ENCODE data around the gene IFNA4.
"Not testable (repeated sequence)": the region's sequence is repeated elsewhere in the genome, so short reads cannot be mapped to it uniquely, and the experiment has no call there.

IFNA4 gene

DNA sequence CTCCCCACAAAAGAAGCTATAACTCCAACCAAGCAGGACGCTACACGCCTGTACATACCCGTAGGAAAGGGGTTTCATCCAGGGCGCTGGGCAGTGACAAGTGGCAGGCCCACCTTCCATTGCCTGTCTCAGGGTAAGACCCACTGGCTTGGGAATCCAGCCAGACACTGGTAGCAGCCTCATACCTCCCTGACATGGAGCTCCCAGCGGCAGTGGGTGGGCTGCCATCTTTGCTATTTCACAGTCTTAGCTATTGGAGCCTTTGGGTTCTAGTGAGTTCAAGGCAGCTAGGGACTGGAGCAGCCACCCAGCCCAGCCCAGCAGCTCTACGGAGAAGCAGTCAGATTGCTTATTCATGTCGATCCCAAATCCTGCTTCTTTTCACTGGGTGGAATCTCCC is 22.9 kb upstream of the IFNA4 start:
- DNase-seq (ENCODE audit: extremely low spot score) = no peak
- ChIA-PET CTCF (no interaction called here), POLR2A (no interaction called here)
- TF ChIP-seq ELF4 (IDR thresholded peaks at IDR 0.05) = no peak
- no peak for TF ChIP-seq ARNT (IDR thresholded peaks at IDR 0.05)
- no peak for TF ChIP-seq CTBP1 (IDR thresholded peaks at IDR 0.05; ENCODE audit: borderline replicate concordance)
- TF ChIP-seq FOXK2 (IDR thresholded peaks at IDR 0.05) = no peak
- TF ChIP-seq SUZ12 (IDR thresholded peaks at IDR 0.05) = no peak
- no peak for TF ChIP-seq ZNF384 (IDR thresholded peaks at IDR 0.05)
- TF ChIP-seq L3MBTL2 (conservative IDR thresholded peaks at IDR 0.05) = no peak
- TF ChIP-seq HDGF (IDR thresholded peaks at IDR 0.05; ENCODE audit: borderline replicate concordance) = no peak
- TF ChIP-seq SP1 (IDR thresholded peaks at IDR 0.05) = no peak
- TF ChIP-seq, protein P1, sequence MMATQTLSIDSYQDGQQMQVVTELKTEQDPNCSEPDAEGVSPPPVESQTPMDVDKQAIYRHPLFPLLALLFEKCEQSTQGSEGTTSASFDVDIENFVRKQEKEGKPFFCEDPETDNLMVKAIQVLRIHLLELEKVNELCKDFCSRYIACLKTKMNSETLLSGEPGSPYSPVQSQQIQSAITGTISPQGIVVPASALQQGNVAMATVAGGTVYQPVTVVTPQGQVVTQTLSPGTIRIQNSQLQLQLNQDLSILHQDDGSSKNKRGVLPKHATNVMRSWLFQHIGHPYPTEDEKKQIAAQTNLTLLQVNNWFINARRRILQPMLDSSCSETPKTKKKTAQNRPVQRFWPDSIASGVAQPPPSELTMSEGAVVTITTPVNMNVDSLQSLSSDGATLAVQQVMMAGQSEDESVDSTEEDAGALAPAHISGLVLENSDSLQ (IDR thresholded peaks at IDR 0.05) = no peak
- no peak for TF ChIP-seq TARDBP (IDR thresholded peaks at IDR 0.05)
- no peak for TF ChIP-seq FOXM1 (IDR thresholded peaks at IDR 0.05; ENCODE audit: borderline replicate concordance)

DNA sequence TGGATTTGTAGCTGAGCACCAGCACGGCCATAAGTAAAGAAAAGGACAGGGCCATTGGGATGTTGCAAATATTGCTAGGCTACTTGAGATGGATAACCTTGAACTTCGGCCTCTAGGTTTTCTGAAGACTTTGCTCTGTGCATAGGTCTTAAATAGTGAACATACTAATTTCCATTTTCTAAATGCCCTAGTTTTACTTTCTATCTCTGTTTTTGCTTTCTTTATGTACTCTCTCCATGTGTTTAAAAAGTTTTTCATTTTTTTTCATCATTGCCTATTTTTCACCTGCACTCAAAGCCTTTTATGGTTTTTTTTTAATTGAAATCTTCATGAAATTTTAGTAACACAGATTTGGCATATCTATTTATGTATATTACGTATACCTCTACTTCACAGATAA is 19.7 kb upstream of the IFNA4 start, which contains the start of gene IFNA10:
Gene IFNA10, minus strand, starts transcription at position 101 of the 400 bp plus-strand sequence. Its CDS starts 46 bp downstream, at position 55.
- POLR2A ChIA-PET, CTCF ChIA-PET: not testable (repeated sequence)

DNA sequence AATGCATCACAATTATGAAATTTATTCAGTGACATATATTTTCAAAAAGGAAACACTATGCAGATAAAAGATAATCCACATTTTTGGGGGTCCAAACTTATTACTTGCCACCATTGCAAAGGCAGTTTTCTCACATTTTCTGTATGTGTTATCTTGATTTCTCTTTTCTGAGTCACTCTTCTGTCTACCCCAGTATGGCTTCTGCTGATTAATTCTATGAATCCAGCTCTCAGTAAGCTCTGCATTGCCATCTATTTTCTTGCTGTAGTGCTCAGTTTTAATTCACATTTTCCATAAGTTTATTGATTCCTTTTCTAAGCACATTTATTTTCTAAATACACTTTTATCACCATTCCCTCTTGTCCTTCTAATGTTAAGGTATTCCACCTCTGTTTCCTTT is 17.8 kb upstream of the IFNA4 start:
- POLR2A ChIA-PET = no interaction called here
- CTCF ChIA-PET = no interaction called here

More for the DNA sequence above, 19.7 kb upstream of the IFNA4 start, which contains the start of gene IFNA10:
- DNase-seq (ENCODE audit: extremely low spot score) = not testable (repeated sequence)

DNA sequence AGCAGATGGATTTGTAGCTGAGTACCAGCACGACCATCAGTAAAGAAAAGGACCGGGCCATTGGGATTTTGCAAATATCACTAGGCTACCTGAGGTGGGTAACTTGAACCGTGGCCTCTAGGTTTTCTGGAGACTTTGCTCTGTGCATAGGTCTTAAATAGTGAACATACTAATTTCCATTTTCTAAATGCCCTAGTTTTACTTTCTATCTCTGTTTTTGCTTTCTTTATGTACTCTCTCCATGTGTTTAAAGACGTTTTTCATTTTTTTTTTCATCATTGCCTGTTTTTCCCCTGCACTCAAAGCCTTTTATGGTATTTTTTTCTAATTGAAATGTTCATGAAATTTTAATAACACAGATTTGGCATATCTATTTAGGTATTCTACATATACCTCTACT is 14.7 kb upstream of the IFNA4 start, which contains the start of gene IFNA7:
Gene IFNA7, minus strand, starts transcription at position 101 of the 400 bp plus-strand sequence. Its CDS starts 40 bp downstream, at position 61.
- CTCF ChIA-PET, POLR2A ChIA-PET: not testable (repeated sequence)

More for the DNA sequence above, 17.8 kb upstream of the IFNA4 start:
- DNase-seq (ENCODE audit: extremely low spot score) = no peak
- TF ChIP-seq CTBP1 (IDR thresholded peaks at IDR 0.05; ENCODE audit: borderline replicate concordance) (no peak), FOXM1 (IDR thresholded peaks at IDR 0.05; ENCODE audit: borderline replicate concordance) (no peak), SP1 (IDR thresholded peaks at IDR 0.05) (no peak), FOXA1 (IDR thresholded peaks at IDR 0.05) (no peak), ARNT (IDR thresholded peaks at IDR 0.05) (no peak), FOXK2 (IDR thresholded peaks at IDR 0.05) (no peak), BHLHE40 (IDR thresholded peaks at IDR 0.05; ENCODE audit: borderline replicate concordance) (no peak), L3MBTL2 (conservative IDR thresholded peaks at IDR 0.05) (no peak), NFRKB (IDR thresholded peaks at IDR 0.05) (no peak), SUZ12 (IDR thresholded peaks at IDR 0.05) (no peak), TARDBP (IDR thresholded peaks at IDR 0.05) (no peak), HDGF (IDR thresholded peaks at IDR 0.05; ENCODE audit: borderline replicate concordance) (no peak), LEF1 (IDR thresholded peaks at IDR 0.05; ENCODE audit: borderline replicate concordance) (no peak)
- TF ChIP-seq, protein P1 (IDR thresholded peaks at IDR 0.05) = no peak

DNA sequence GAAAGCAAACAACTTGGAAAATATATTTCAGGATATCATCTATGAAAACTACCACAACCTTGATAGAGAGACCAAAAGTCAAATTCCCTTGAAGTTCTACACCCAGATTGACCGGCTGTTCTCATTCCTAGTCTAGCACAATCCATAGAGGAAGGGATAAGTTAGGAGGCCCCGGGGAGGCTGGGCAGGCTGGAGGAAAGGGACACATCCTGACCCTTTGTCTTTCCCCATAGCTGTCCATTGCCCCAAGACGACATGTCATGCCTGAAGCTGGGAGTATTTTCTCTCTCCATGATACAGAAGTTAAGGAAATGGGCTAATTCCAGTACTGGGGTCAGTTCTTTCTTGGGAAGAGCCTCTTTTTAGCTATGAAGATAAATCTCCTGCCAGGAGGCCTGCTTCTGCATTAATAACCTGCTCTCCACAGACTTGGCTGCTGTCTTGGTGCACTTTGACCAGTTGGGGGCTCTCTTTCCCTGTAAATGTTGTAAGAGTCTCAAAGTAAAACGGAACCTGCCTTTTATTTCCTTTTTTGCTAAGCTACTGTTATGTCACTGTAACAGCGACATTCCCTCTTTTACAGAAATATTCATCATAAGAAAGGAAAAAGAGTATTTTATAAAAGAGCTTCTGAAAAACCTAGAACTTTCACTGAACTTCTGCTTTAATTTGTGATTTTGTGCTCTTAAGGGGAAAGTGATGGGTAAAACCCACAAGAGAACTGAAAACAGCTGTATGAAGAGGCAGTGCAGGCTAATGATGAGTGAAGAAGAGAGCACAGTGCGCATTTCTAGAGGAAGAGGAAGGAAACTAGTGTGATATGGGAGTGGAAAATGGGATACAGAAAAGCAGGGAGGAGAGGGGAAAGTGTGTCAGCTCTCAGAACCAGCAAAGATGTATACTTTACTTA is 7.7 kb upstream of the IFNA4 start:
- peak; percentile 20 for DNase-seq (ENCODE audit: extremely low spot score)
- POLR2A ChIA-PET = not testable (repeated sequence)
- CTCF ChIA-PET = interaction anchor here (0.6 to 1.3 kb wide), 5 partner anchors 19 to 207 kb away, joined by 3 to 4 read pairs (median 3); partner anchors contain the start of gene IFNA16

More for the DNA sequence above, 14.7 kb upstream of the IFNA4 start, which contains the start of gene IFNA7:
- not testable (repeated sequence) for DNase-seq (ENCODE audit: extremely low spot score)

DNA sequence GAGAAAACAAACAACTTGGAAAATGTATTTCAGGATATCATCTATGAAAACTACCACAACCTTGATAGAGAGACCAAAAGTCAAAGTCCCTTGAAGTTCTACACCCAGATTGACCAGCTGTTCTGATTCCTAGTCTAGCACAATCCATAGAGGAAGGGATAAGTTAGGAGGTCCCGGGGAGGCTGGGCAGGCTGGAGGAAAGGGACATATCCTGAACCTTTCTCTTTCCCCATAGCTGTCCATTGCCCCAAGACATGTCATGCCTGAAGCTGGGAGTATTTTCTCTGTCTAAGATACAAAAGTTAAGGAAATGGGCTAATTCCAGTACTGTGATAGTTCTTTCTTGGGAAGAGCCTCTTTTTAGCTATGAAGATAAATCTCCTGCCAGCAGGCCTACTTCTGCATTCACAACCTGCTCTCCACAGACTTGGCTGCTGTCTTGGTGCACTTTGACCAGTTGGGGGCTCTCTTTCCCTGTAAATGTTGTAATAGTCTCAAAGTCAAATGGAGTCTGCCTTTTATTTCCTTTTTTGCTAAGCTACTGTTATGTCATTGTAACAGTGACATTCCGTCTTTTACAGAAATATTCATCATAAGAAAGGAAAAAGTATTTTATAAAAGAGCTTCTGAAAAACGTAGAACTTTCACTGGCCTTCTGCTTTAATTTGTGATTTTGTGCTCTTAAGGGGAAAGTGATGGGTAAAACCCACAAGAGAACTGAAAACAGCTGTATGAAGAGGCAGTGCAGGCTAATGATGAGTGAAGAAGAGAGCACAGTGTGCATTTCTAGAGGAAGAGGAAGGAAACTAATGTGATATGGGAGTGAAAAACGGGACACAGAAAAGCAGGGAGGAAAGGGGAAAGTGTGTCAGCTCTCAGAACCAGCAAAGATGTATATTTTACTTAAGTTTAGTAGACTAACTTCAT is 4.3 kb downstream of the IFNA4 start:
- CTCF ChIA-PET = interaction anchor here (0.5 to 0.9 kb wide), 5 partner anchors 29 to 313 kb away, joined by 3 to 4 read pairs (median 3); no protein-coding TSS in a partner anchor
- DNase-seq (ENCODE audit: extremely low spot score); POLR2A ChIA-PET: not testable (repeated sequence)

DNA sequence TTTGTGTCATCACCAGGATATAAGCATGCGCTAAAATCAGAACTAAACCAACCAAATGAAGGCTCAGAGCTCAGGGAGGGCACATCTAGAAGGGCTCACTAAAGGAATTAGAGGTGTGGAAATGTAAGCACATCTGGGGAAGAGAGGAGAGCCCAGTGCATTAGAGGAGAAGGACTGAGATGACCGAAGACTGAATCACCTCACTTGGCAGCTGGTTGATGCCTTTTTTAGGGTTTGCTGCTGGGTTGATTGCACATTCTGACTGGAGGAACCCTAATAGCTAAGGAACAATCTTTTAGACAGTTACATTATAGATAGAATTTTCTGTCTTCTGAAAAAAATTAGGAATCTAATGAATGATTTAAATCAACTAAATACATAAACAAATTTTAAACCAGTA is 12.7 kb downstream of the IFNA4 start:
- POLR2A ChIA-PET = no interaction called here
- TF ChIP-seq ELF4 (IDR thresholded peaks at IDR 0.05) = no peak
- TF ChIP-seq ARNT (IDR thresholded peaks at IDR 0.05) = no peak
- no peak for TF ChIP-seq HDGF (IDR thresholded peaks at IDR 0.05; ENCODE audit: borderline replicate concordance)
- TF ChIP-seq FOXK2 (IDR thresholded peaks at IDR 0.05) = no peak
- no peak for TF ChIP-seq FOXM1 (IDR thresholded peaks at IDR 0.05; ENCODE audit: borderline replicate concordance)
- TF ChIP-seq, protein P1 (IDR thresholded peaks at IDR 0.05) = no peak
- no peak for TF ChIP-seq SUZ12 (IDR thresholded peaks at IDR 0.05)
- TF ChIP-seq L3MBTL2 (conservative IDR thresholded peaks at IDR 0.05) = no peak
- no peak for TF ChIP-seq FOXA1 (IDR thresholded peaks at IDR 0.05)
- CTCF ChIA-PET = no interaction called here
- DNase-seq (ENCODE audit: extremely low spot score) = no peak

Data from HEK293T (cell line).